Measurements from ENCODE around the gene BEST4.
A peak's percentile ranks its signal among the peaks of the same experiment; 100 is the strongest.

Gene BEST4

DNA sequence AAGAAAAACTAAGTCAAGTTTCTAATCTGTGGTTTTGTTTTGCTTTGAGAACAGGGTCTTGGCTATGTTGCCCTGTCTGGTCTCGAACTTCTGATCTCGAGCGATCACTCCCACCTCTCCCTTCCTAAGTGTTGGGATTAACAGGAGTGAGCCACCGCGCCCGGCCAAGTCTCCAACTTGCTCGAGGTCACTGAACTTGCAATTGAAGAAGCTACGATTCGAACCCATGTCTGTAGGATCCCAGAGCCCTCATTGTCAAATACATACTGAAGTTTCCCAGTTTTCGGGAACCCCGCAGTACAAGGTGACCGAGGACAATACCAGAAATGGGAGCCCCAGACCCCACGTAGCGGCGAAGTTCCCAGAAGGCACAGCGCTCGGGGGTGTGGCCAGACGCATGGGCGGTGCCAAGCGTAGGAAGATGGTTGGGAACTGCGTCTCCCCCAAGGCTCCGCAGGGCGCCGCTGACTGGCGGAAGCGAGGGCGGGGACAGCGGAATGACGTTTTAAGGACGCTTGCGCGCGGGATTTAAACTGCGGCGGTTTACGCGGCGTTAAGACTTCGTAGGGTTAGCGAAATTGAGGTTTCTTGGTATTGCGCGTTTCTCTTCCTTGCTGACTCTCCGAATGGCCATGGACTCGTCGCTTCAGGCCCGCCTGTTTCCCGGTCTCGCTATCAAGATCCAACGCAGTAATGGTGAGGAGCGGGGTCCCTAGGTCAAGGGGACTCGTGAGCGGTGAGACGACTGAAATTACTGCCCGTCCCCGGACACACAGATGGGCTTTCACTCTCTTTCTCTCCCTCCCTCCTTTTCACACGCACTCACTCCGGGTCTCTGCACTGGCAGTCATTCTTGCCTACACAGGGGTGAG, 48.4 kb downstream of the BEST4 start, which contains the start of gene KIF2C (continued):
- peak; percentile 66; the same call in 1 of the 2 replicates for TF ChIP-seq ZEB2 (tag by site-specific recombination; IDR thresholded peaks at IDR 0.05)
- TF ChIP-seq ZNF660 (tag by site-specific recombination; IDR thresholded peaks at IDR 0.05): peak; percentile 60
- peak; percentile 26; the same call in 1 of the 2 replicates for TF ChIP-seq ZBTB8A (tag by site-specific recombination; IDR thresholded peaks at IDR 0.05)
- TF ChIP-seq, protein P1, sequence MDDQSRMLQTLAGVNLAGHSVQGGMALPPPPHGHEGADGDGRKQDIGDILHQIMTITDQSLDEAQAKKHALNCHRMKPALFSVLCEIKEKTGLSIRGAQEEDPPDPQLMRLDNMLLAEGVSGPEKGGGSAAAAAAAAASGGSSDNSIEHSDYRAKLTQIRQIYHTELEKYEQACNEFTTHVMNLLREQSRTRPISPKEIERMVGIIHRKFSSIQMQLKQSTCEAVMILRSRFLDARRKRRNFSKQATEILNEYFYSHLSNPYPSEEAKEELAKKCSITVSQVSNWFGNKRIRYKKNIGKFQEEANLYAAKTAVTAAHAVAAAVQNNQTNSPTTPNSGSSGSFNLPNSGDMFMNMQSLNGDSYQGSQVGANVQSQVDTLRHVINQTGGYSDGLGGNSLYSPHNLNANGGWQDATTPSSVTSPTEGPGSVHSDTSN (CRISPR knock-in tag; IDR thresholded peaks at IDR 0.05): no peak
- no peak for TF ChIP-seq HOXA7 (CRISPR knock-in tag; IDR thresholded peaks at IDR 0.05; ENCODE audit: borderline replicate concordance)
- peak; percentile 69 for TF ChIP-seq ZNF561 (tag by site-specific recombination; IDR thresholded peaks at IDR 0.05; ENCODE audit: borderline replicate concordance)
- TF ChIP-seq ZNF548 (tag by site-specific recombination; IDR thresholded peaks at IDR 0.05): no peak
- no peak for TF ChIP-seq HOXD13 (CRISPR knock-in tag; IDR thresholded peaks at IDR 0.05; ENCODE audit: borderline replicate concordance)
- TF ChIP-seq GFI1B (tag by site-specific recombination; IDR thresholded peaks at IDR 0.05): no peak
- no peak for TF ChIP-seq ZNF23 (tag by site-specific recombination; IDR thresholded peaks at IDR 0.05; ENCODE audit: borderline replicate concordance)
- peak; percentile 70; the same call in 1 of the 2 replicates for TF ChIP-seq ZBTB10 (tag by site-specific recombination; IDR thresholded peaks at IDR 0.05)
- TF ChIP-seq EGR2 (tag by site-specific recombination; IDR thresholded peaks at IDR 0.05; ENCODE audit: low read depth): peak; percentile 79
- TF ChIP-seq ZBTB11 (tag by site-specific recombination; conservative IDR thresholded peaks at IDR 0.05; ENCODE audit: low read depth): peak; percentile 12
- TF ChIP-seq ZNF843 (tag by site-specific recombination; IDR thresholded peaks at IDR 0.05): peak; percentile 47; the same call in 1 of the 2 replicates
- TF ChIP-seq TSHZ1 (tag by site-specific recombination; IDR thresholded peaks at IDR 0.05; ENCODE audit: borderline replicate concordance): no peak
- TF ChIP-seq SCRT1 (tag by site-specific recombination; IDR thresholded peaks at IDR 0.05; ENCODE audit: borderline replicate concordance): no peak
- peak; percentile 81 for TF ChIP-seq ZXDB (tag by site-specific recombination; IDR thresholded peaks at IDR 0.05)
- TF ChIP-seq, protein P2, sequence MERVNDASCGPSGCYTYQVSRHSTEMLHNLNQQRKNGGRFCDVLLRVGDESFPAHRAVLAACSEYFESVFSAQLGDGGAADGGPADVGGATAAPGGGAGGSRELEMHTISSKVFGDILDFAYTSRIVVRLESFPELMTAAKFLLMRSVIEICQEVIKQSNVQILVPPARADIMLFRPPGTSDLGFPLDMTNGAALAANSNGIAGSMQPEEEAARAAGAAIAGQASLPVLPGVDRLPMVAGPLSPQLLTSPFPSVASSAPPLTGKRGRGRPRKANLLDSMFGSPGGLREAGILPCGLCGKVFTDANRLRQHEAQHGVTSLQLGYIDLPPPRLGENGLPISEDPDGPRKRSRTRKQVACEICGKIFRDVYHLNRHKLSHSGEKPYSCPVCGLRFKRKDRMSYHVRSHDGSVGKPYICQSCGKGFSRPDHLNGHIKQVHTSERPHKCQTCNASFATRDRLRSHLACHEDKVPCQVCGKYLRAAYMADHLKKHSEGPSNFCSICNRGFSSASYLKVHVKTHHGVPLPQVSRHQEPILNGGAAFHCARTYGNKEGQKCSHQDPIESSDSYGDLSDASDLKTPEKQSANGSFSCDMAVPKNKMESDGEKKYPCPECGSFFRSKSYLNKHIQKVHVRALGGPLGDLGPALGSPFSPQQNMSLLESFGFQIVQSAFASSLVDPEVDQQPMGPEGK (tag by site-specific recombination; IDR thresholded peaks at IDR 0.05): 0 out of 2 replicates have a peak, but pooled peaks have one; percentile 42
- TF ChIP-seq ZNF785 (tag by site-specific recombination; IDR thresholded peaks at IDR 0.05): no peak
- TF ChIP-seq ZNF629 (tag by site-specific recombination; IDR thresholded peaks at IDR 0.05): peak; percentile 98
- 0 out of 2 replicates have a peak, but pooled peaks have one; percentile 28 for TF ChIP-seq ZFP69B (tag by site-specific recombination; IDR thresholded peaks at IDR 0.05)
- peak; percentile 91 for TF ChIP-seq ZBTB48 (tag by site-specific recombination; IDR thresholded peaks at IDR 0.05)
- peak; percentile 96 for TF ChIP-seq KLF10 (tag by site-specific recombination; IDR thresholded peaks at IDR 0.05)
- peak; percentile 83 for TF ChIP-seq ZFHX2 (tag by site-specific recombination; conservative IDR thresholded peaks at IDR 0.05)

Measured in HEK293 (cell line).